GM12874 (cell line): ENCODE measurements around the gene CTSD.
A peak's percentile ranks its signal among the peaks of the same experiment; 100 is the strongest.

Source experiments
- TF ChIP-seq, protein P1 (sequence below): IDR thresholded peaks from 2 replicates; pipeline ENCODE4 v1.5.1; 2011; ENCODE audit warnings: low read depth, mild to moderate bottlenecking, control low read depth, low read length, moderate library complexity; ENCODE audit not compliant: insufficient read depth

CTSD gene

DNA sequence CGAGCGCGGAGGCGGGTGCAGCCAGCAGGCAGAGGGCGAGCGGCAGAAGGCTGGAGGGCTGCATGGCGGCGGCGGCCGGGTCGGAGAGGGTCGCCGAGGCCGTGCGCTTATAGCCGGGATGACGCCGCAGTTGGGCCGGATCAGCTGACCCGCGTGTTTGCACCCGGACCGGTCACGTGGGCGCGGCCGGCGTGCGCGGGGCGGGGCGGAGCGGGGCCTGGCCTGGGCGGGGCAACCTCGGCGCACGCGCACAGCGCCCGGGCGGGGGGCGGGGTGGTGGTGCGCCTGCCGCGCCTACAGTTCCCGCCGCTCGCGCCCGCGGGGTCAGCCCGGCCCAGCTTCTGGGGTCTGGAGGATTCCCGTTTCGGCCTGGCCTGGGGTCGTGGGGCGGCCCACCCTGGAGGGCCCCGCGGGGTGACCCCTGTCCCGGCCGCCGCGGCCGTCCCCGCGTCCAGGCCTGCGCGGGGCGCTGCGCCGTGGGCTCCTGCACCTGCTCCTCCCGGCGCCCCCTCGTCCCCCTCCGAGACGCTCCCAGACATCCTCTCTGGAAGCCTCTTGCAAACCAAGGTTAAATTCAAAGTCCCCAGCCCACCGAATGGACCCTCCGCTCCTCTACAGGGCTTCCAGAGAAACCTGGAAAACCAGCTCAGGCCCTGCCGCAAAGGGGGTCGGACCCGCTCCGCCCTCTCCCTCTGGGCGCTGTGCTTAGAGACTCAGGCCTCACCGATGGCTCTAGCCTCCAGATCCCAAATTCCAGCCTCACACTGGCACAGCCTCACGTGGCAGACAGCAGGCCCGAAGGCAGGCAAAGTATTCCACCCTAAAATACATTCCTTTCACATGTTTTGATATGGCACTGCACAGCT is at the start of gene CTSD:
Gene CTSD (minus strand): TSS at position 132 of the 866 bp plus-strand sequence. CDS start 68 bp downstream, at position 64.
- TF ChIP-seq, protein P1, sequence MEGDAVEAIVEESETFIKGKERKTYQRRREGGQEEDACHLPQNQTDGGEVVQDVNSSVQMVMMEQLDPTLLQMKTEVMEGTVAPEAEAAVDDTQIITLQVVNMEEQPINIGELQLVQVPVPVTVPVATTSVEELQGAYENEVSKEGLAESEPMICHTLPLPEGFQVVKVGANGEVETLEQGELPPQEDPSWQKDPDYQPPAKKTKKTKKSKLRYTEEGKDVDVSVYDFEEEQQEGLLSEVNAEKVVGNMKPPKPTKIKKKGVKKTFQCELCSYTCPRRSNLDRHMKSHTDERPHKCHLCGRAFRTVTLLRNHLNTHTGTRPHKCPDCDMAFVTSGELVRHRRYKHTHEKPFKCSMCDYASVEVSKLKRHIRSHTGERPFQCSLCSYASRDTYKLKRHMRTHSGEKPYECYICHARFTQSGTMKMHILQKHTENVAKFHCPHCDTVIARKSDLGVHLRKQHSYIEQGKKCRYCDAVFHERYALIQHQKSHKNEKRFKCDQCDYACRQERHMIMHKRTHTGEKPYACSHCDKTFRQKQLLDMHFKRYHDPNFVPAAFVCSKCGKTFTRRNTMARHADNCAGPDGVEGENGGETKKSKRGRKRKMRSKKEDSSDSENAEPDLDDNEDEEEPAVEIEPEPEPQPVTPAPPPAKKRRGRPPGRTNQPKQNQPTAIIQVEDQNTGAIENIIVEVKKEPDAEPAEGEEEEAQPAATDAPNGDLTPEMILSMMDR, result peak; percentile 28; the same call in 1 of the 2 replicates

DNA sequence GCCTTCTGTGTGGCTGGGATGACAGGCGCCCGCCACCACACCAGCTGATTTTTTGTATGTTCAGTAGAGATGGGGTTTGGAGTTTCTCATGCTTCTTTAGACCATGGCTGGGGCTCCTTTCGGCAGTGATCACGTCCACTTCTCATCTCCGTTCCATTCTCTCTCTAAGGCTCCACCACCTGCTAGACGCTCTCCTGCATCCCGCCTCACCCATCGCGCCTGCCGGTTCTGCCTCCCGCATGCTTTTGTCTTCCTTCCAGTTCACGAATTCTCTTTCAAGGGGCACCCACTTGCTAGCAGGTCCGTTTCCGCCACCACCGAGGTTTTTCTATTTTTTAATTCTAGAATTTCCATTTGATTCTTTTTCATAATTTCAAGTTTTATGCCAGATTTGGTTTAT is 49.1 kb upstream of the CTSD start:
- TF ChIP-seq, protein P1, result no peak

DNA sequence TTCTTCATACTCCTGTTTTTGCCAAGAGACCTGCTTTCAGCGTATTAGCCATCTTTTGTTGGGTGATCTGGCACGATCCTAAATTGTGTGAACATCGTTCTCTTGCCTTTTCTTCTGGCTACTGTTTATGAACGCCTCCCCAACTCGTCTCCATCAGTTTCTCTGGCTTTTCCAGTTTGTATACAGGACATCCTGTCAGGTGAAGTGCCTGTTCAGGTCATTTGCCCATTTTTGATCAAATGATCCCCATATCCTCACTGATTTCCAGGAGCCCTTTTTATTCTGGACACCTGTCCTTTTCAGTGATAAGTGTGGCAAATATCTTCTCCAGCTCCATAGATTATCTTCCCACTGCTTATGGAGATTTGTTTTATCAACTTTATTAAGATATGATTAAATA is 48.5 kb upstream of the CTSD start:
- TF ChIP-seq, protein P1, result no peak

DNA sequence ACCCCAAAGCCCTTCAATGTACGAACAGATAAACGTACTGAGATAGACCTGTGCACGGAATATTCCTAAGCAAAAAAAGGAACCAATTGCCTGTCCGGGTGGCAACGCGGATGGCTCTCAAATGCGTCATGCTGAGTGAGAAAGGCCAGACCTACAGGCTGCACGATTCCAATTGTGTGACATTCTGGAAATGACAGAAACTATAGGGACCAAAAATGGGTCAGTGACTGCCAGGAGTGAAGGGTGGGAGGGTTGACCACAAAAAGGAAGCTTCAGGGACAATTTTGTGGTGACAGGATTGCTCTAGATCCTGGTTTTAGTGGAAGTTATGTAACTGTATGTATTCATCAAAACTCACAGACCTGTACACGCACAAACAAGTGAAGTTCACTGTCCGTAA is 47.0 kb upstream of the CTSD start:
- TF ChIP-seq, protein P1, result no peak

DNA sequence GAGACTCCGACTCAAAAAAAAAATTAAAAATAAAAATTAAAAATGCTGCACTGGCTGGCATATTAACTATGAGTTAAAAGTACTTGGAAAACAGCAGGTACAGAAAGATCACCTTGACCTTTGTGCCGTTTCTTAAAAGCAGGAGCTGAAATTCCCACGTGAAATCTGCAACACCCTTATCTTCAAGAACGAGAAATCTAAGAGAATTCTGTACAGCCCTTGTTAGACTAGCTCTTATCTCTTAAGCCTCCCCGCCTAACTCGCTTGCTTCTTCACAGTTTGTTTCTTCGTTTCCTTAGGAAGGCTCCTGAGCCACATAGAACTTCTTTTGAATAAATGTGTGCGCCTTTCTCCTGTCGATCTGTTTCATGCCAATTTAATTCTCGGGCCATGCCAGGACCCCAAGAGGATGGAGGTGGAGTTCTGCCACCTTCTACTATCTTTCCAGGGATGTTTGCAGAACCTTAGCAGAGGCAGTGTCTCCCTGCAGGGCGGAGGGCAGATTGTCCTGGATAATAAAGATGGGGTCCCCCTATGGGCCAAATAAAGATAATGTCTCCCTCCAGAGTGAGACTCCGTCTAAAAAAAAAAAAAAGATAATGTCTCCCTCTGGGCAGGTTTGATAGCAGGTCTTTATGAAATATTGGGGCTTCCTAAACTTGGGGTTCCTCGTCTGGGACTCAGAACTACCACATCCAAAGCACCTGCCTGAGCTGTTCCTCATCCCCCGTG is 43.7 kb upstream of the CTSD start:
- TF ChIP-seq, protein P1, result no peak

DNA sequence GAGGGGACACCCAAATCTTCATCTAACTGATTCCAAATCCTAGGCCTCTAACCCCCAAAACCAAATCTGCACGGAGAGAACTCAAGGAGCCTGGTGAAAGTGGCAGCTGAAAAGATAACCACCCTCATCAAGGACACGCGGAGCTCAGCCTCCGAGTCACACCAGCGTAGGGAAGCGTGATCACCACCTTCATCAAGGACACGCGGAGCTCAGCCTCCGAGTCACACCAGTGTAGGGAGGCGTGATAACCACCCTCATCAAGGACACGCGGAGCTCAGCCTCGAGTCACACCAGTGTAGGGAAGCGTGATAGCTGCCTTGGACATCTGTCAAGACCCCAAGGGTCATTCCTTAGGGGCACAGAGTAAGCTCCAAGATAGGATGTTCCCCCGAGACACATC is 41.8 kb upstream of the CTSD start:
- TF ChIP-seq, protein P1, result no peak

DNA sequence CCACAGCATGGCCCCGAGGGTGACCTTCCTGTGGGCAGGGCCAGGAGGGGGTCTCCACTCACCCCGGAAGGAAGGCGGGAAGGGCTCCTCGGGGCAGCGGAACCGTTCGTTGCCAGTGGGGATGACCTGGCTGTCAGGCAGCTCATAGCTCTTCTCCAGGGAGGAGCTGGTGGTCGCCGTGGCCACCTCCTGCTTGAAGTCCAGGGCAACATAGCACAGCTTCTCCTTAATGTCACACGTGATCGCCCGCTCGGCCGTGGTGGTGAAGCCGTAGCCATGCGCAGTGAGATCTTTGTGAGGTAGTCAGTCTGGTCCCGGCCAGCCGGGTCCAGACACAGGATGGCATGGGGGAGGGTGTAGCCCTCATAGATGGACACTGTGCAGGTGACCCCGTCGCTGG is 39.5 kb upstream of the CTSD start:
- TF ChIP-seq, protein P1, result no peak
